Measurements from ENCODE around the gene CBX8.

DNA sequence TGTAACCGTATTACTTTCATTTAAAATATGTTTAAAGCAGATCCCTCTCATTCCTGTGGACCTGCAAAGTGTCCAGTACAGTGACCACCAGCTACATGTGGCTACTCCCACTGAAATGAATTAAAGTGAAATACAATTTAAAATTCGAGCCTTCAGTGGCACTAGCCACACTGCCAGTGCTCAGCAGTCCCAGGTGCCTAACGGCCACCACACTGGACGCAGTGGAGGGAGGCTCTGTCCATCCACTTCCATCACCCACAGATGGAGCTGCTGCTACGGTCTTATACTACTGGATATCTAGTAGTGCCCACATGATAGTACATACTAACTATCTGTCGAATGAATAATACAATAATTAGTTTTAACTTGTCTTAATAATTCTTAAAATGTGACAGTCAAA, 21.2 kb downstream of the CBX8 start:
- TF ChIP-seq EZH2 (IDR thresholded peaks at IDR 0.05; ENCODE audit: borderline replicate concordance, low read depth, low read length, severe bottlenecking) = no peak
- TF ChIP-seq, protein P1, sequence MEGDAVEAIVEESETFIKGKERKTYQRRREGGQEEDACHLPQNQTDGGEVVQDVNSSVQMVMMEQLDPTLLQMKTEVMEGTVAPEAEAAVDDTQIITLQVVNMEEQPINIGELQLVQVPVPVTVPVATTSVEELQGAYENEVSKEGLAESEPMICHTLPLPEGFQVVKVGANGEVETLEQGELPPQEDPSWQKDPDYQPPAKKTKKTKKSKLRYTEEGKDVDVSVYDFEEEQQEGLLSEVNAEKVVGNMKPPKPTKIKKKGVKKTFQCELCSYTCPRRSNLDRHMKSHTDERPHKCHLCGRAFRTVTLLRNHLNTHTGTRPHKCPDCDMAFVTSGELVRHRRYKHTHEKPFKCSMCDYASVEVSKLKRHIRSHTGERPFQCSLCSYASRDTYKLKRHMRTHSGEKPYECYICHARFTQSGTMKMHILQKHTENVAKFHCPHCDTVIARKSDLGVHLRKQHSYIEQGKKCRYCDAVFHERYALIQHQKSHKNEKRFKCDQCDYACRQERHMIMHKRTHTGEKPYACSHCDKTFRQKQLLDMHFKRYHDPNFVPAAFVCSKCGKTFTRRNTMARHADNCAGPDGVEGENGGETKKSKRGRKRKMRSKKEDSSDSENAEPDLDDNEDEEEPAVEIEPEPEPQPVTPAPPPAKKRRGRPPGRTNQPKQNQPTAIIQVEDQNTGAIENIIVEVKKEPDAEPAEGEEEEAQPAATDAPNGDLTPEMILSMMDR (IDR thresholded peaks at IDR 0.05; ENCODE audit: extremely low read depth in 1 of 2, insufficient read depth in 1 of 2, low read depth in 1 of 2, low read length in 2 of 2) = no peak
- TF ChIP-seq, protein P2, sequence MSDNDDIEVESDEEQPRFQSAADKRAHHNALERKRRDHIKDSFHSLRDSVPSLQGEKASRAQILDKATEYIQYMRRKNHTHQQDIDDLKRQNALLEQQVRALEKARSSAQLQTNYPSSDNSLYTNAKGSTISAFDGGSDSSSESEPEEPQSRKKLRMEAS (IDR thresholded peaks at IDR 0.05; ENCODE audit: insufficient read depth, insufficient read length) = no peak
- TF ChIP-seq POLR2A (IDR thresholded peaks at IDR 0.05; ENCODE audit: low read depth, low read length) = no peak
- no peak for TF ChIP-seq POLR2AphosphoS5 (IDR thresholded peaks at IDR 0.05; ENCODE audit: insufficient read depth, low read depth, low read length)
- no peak for TF ChIP-seq FOS (IDR thresholded peaks at IDR 0.05; ENCODE audit: borderline replicate concordance, insufficient read depth, low read length)
- no peak for TF ChIP-seq MYC (IDR thresholded peaks at IDR 0.05; ENCODE audit: low read depth, low read length)
